C4-2B (cell line): ENCODE measurements around the gene SSH2.

Experiments used
- ZFX ChIP-seq: fragments of 450-650 bp; IDR thresholded peaks from 2 replicates; pipeline ENCODE4 v1.6.1; 2017
- TF ChIP-seq, protein P1 (sequence below): fragments of 450-650 bp; conservative IDR thresholded peaks from 2 replicates; pipeline ENCODE4 v1.5.1; 2017; ENCODE audit warnings: mild to moderate bottlenecking

DNA sequence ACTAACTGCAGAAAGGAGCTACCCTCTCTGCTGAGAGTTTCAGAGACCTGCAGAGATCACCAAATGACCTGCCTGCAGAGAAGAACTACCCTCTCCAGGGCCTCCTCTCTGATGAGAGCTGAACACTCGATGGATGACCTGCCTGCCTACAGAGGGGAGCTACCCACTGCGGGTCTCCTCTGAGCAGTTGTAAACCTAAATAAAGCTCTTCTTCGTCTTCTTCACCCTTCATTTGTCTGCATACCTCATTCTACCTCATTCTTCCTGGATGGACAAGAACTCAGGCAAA lies 24.2 kb downstream of the SSH2 start:
- TF ChIP-seq ZFX, result no peak
- TF ChIP-seq, protein P1, sequence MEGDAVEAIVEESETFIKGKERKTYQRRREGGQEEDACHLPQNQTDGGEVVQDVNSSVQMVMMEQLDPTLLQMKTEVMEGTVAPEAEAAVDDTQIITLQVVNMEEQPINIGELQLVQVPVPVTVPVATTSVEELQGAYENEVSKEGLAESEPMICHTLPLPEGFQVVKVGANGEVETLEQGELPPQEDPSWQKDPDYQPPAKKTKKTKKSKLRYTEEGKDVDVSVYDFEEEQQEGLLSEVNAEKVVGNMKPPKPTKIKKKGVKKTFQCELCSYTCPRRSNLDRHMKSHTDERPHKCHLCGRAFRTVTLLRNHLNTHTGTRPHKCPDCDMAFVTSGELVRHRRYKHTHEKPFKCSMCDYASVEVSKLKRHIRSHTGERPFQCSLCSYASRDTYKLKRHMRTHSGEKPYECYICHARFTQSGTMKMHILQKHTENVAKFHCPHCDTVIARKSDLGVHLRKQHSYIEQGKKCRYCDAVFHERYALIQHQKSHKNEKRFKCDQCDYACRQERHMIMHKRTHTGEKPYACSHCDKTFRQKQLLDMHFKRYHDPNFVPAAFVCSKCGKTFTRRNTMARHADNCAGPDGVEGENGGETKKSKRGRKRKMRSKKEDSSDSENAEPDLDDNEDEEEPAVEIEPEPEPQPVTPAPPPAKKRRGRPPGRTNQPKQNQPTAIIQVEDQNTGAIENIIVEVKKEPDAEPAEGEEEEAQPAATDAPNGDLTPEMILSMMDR, result no peak
